Neural progenitor cell (in vitro differentiated cells): ENCODE measurements around the gene SLC10A2. TPM values are rescaled to one million over a fixed set of nuclear protein-coding genes. Genes with fewer than 3 reads are reported as not detected.

Experiments used
- DNase-seq: peaks from one replicate; pipeline ENCODE4 v3.0.0-alpha.2; 2016; ENCODE audit warnings: low spot score
- H2AFZ ChIP-seq: fragments of 200-600 bp; sonication (generic); replicated peaks from 2 replicates; pipeline ENCODE4 v1.6.1; 2016; ENCODE audit warnings: antibody characterized with exemption
- H3F3A ChIP-seq: fragments of 200-600 bp; sonication (generic); 2 replicates; pipeline ENCODE4 v1.6.1; 2016; ENCODE audit warnings: antibody characterized with exemption, low read depth
- H3K27ac ChIP-seq: fragments of 200-600 bp; sonication (generic); 2 replicates; pipeline ENCODE4 v1.5.1; 2016; ENCODE audit warnings: mild to moderate bottlenecking
- H3K27me3 ChIP-seq: fragments of 200-600 bp; sonication (generic); 2 replicates; pipeline ENCODE4 v1.6.1; 2016; ENCODE audit warnings: mild to moderate bottlenecking, moderate library complexity
- H3K36me3 ChIP-seq: fragments of 200-600 bp; sonication (generic); 2 replicates; pipeline ENCODE4 v1.5.1; 2016
- H3K4me1 ChIP-seq: fragments of 200-600 bp; sonication (generic); 2 replicates; pipeline ENCODE4 v1.6.1; 2016; ENCODE audit warnings: mixed run types
- H3K4me2 ChIP-seq: fragments of 200-600 bp; sonication (generic); 2 replicates; pipeline ENCODE4 v1.6.1; 2016
- H3K4me3 ChIP-seq: fragments of 200-600 bp; sonication (generic); 2 replicates; pipeline ENCODE4 v1.5.1; 2016
- H3K79me2 ChIP-seq: fragments of 200-600 bp; sonication (generic); 2 replicates; pipeline ENCODE4 v1.6.1; 2016; ENCODE audit warnings: low read depth
- H3K9ac ChIP-seq: fragments of 200-600 bp; sonication (generic); 2 replicates; pipeline ENCODE4 v1.6.1; 2016
- H3K9me3 ChIP-seq: fragments of 200-600 bp; sonication (generic); 2 replicates; pipeline ENCODE4 v1.5.1; 2016; ENCODE audit warnings: low read depth
- H4K20me1 ChIP-seq: fragments of 200-600 bp; sonication (generic); 2 replicates; pipeline ENCODE4 v1.6.1; 2016; ENCODE audit warnings: low read depth
- H3K27ac Mint-ChIP-seq: 3 replicates; pipeline ENCODE4 v1.8.0; 2021; ENCODE audit warnings: mixed read lengths
- H3K27me3 Mint-ChIP-seq: 2 replicates; pipeline ENCODE4 v1.8.0; 2022; ENCODE audit warnings: low read depth, mild to moderate bottlenecking, inconsistent platforms, moderate library complexity, mixed read lengths; ENCODE audit not compliant: insufficient read depth
- H3K36me3 Mint-ChIP-seq: 3 replicates; pipeline ENCODE4 v1.8.0; 2021; ENCODE audit warnings: mixed read lengths
- H3K4me1 Mint-ChIP-seq: 3 replicates; pipeline ENCODE4 v1.8.0; 2021; ENCODE audit warnings: mixed read lengths
- H3K4me3 Mint-ChIP-seq: 3 replicates; pipeline ENCODE4 v1.8.0; 2021; ENCODE audit warnings: mild to moderate bottlenecking, moderate library complexity, mixed read lengths
- H3K9me3 Mint-ChIP-seq: 3 replicates; pipeline ENCODE4 v1.8.0; 2020; ENCODE audit warnings: mixed read lengths
- CTCF ChIP-seq: fragments of 200-600 bp; sonication (generic); IDR thresholded peaks from 2 replicates; pipeline ENCODE4 v1.5.1; 2017; ENCODE audit warnings: antibody characterized with exemption, mild to moderate bottlenecking
- EZH2 ChIP-seq: fragments of 200-600 bp; sonication (generic); IDR thresholded peaks from 2 replicates; pipeline ENCODE4 v1.6.1; 2017; ENCODE audit warnings: antibody characterized with exemption, mild to moderate bottlenecking, moderate library complexity
- EZH2phosphoT487 ChIP-seq: fragments of 200-600 bp; sonication (generic); IDR thresholded peaks from 2 replicates; pipeline ENCODE4 v1.6.1; 2017; ENCODE audit warnings: antibody characterized with exemption
- total RNA-seq: library from RNA; depleted of rRNA; stranded (reverse); fragments of >200 nt; gene quantifications from 2 replicates; pipeline ENCODE4 v1.2.3, GENCODE V29; 2015; ENCODE audit warnings: low replicate concordance

The SLC10A2 gene
- total RNA-seq, 1 donor from 2014 or later, result not detected

DNA sequence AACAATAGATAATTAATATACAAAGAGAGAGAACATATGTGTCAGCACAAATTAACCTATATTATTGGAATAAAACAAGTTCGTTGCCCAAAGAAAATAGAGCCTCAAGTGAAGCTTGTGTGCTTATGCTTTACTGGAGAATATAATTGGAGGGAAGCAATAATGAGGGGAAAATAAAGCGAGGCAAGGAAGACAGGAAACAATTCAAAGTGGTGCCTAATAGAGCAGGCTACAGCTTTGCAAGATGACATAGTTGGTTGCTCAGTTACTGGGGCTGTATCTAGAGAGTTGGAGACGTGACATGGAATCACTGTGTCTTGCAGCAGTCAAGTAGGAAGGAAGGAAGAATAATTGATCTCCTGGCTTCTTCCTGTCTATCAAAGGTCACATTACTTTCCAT lies 21.1 kb upstream of the SLC10A2 start:
- no peaks in the 10 kb centered on the region for H3F3A ChIP-seq
- H3K9me3 Mint-ChIP-seq, result peaks cover 12% of the 10 kb centered on the region
- no peak for DNase-seq
- H3K27me3 ChIP-seq, result no peaks in the 10 kb centered on the region
- H3K4me3 Mint-ChIP-seq, result no peak overlapping the region
- H2AFZ ChIP-seq, result no peak overlapping the region
- no peak overlapping the region for H3K4me2 ChIP-seq
- H3K4me3 ChIP-seq, result no peak overlapping the region
- no peak overlapping the region for H3K27ac ChIP-seq
- no peak overlapping the region for H3K27ac Mint-ChIP-seq
- no peak overlapping the region for H3K9ac ChIP-seq
- peaks cover 6% of the 10 kb centered on the region for H3K9me3 ChIP-seq
- no peaks in the 10 kb centered on the region for H4K20me1 ChIP-seq
- no peaks in the 10 kb centered on the region for H3K36me3 Mint-ChIP-seq
- TF ChIP-seq EZH2phosphoT487 (no peak), EZH2 (no peak), CTCF (no peak)
- H3K36me3 ChIP-seq, result no peaks in the 10 kb centered on the region
- no peaks in the 10 kb centered on the region for H3K79me2 ChIP-seq
- no peaks in the 10 kb centered on the region for H3K4me1 ChIP-seq
- H3K4me1 Mint-ChIP-seq, result no peaks in the 10 kb centered on the region
- no peaks in the 10 kb centered on the region for H3K27me3 Mint-ChIP-seq

DNA sequence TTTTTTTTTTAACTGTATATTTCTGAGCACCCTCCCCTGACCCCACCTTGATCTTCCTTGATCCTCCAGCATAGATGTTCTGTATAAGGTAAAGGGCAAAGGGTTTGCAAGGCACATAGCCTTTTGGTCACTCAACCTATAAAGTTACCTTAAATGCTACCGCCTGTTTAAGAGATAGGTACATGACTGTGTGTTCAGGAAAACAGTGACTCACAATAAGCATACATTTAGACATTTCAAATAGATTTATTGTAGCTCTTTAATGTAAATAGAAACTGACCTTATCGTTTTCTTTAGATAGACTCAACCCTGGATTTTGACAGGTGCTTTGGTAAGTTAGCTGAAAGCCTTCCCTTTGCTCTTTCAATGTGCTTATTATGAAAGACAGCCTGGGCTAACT lies 15.2 kb upstream of the SLC10A2 start:
- no peaks in the 10 kb centered on the region for H3K36me3 Mint-ChIP-seq

DNA sequence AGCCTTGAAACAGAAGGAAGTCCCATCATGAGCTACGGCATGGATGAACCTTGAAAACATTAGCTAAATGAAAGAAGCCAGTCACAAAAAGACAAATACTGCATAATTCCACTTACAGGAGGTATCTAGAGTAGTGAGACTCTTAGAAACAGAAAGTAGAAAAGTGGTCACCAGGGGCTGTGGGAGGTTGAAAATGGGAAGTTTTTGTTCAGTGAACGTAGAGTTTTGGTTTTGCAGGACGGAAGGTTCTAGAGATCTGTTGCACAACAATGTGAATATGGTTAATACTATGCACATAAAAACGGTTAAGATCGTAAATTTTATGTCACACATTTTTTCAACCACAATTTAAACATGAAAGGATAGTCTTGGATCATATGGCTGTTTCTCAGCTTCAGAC lies 11.9 kb upstream of the SLC10A2 start:
- no peaks in the 10 kb centered on the region for H3K36me3 ChIP-seq
- H3K4me3 Mint-ChIP-seq, result no peak overlapping the region

More for the DNA sequence above, 15.2 kb upstream of the SLC10A2 start:
- Mint-ChIP-seq H3K4me1 (no peaks in the 10 kb centered on the region), H3K4me3 (no peak overlapping the region), H3K27ac (no peak overlapping the region), H3K9me3 (no peaks in the 10 kb centered on the region), H3K27me3 (peaks cover 2% of the 10 kb centered on the region)
- H3K27ac ChIP-seq, result no peak overlapping the region
- H3K36me3 ChIP-seq, result no peaks in the 10 kb centered on the region
- TF ChIP-seq EZH2phosphoT487, result no peak
- no peak for TF ChIP-seq CTCF
- TF ChIP-seq EZH2, result no peak
- H3K4me1 ChIP-seq, result no peaks in the 10 kb centered on the region
- H3F3A ChIP-seq, result no peaks in the 10 kb centered on the region
- H3K79me2 ChIP-seq, result no peaks in the 10 kb centered on the region
- no peak overlapping the region for H2AFZ ChIP-seq
- no peak overlapping the region for H3K9ac ChIP-seq
- no peak overlapping the region for H3K4me3 ChIP-seq
- DNase-seq, result no peak
- H3K9me3 ChIP-seq, result no peaks in the 10 kb centered on the region
- H3K27me3 ChIP-seq, result no peaks in the 10 kb centered on the region
- no peaks in the 10 kb centered on the region for H4K20me1 ChIP-seq
- no peak overlapping the region for H3K4me2 ChIP-seq

More for the DNA sequence above, 11.9 kb upstream of the SLC10A2 start:
- no peaks in the 10 kb centered on the region for H3F3A ChIP-seq
- H4K20me1 ChIP-seq, result no peaks in the 10 kb centered on the region
- no peaks in the 10 kb centered on the region for H3K27me3 ChIP-seq
- no peaks in the 10 kb centered on the region for H3K9me3 Mint-ChIP-seq
- no peak overlapping the region for H3K9ac ChIP-seq
- H3K27me3 Mint-ChIP-seq, result peaks cover 2% of the 10 kb centered on the region
- no peaks in the 10 kb centered on the region for H3K36me3 Mint-ChIP-seq
- no peaks in the 10 kb centered on the region for H3K4me1 Mint-ChIP-seq
- peak overlapping the region; percentile 8 for H3K27ac Mint-ChIP-seq
- no peak overlapping the region for H3K27ac ChIP-seq
- H3K4me2 ChIP-seq, result no peak overlapping the region
- H3K4me1 ChIP-seq, result no peaks in the 10 kb centered on the region
- H3K9me3 ChIP-seq, result no peaks in the 10 kb centered on the region
- no peak for DNase-seq
- no peak overlapping the region for H2AFZ ChIP-seq
- H3K4me3 ChIP-seq, result no peak overlapping the region
- TF ChIP-seq EZH2, result no peak
- no peak for TF ChIP-seq EZH2phosphoT487
- TF ChIP-seq CTCF, result no peak
- no peaks in the 10 kb centered on the region for H3K79me2 ChIP-seq
